Activated T-cell treated with anti-CD3 and anti-CD28 coated beads, Interleukin-2, amount 50 U/mL, for 48 hours (primary cell): ENCODE measurements around the gene VAT1.
"Not testable (repeated sequence)": the region's sequence is repeated elsewhere in the genome, so short reads cannot be mapped to it uniquely, and the experiment has no call there.

Source experiments
- DNase-seq, 2 experiments: peaks; one replicate each; pipeline ENCODE4 v3.0.0-alpha.2; 2020

Gene VAT1

GRCh38 chr17:43003542-43004172 is 18.5 kb downstream of the VAT1 start:
- DNase-seq, result peak in 1 of 2 experiments; percentile 44

DNA sequence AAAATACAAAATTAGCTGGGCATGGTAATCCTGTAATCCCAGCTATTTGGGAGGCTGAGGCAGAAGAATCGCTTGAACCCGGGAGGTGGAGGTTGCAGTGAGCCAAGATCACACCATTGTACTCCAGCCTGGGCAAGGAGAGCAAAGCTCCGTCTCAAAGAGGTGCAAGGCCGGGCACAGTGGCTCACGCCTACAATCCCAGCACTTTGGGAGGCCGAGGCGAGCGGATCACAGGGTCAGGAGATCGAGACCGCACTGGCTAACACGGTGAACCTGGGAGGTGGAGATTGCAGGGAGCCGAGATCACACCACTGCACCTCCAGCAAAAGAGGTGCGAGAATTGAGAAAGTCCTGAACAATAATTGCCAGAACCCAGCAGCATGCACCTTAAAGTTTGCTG is 21.3 kb downstream of the VAT1 start:
- not testable (repeated sequence) for DNase-seq

DNA sequence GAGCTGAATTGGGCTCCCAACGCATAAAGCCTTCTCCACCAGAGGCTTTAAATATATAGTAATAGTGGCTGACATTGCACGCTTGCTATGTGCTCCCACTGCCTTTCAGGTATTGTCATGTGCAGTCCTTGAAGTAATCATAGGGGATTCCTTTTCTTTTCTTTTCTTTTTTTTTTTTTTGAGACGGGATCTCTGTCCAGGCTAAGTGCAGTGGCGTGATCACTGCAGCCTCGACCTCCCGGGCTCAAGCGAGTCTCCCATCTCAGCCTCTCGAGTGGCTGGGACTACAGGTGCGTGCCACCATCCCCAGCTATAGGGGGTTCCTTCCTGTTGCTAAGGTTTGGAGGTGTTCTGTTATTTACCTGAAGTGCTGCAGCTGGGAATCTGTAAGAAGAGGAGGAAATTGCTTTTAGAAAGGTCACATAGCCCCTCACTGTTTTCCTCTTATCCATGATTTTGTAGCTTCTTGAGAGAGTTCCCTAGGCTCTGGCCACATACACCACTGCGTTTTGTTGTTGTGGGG is 23.1 kb downstream of the VAT1 start:
- no peak for DNase-seq

DNA sequence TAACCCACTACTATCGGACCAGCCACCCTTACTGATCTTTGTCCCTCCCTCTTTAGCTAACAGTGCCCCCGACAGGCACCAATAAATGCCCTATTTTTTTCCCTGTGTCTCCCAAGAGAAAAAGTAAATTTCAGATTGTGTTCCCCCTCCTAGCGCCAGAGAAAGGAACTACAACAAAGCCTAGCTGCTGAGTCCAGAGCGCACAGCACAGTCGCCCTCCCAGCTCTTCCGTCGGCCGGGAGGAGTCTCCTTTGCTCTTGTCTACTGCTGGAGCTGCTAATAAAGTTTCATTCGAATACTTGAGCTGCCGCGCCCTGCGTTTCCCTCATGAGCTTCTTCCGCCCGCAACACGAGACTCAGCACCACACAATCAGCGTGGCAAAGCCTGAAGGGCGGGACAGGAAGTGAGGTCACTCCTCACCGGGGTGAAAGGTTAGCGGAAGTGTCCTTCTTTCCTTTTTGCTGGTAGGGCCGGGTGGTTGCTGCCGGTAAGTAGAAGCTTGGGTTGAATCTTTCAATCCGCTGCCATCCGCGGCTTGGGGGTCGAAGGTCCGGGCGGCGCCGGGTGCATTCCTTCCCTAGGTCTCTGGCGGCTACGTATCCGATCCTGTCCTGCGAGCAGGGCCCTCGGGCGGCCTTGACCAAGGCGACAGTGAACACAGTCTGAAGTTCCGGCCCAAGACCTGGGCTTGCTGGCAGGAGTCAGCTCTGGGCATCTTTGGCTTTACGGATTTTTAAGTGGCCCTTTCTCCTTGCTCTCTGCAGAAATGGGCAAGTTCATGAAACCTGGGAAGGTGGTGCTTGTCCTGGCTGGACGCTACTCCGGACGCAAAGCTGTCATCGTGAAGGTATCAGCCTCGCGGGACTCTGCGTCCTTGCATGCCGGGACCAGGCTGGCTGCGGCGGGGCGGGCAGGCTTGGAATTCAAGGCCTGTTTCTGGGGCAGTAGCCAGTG is 23.9 kb downstream of the VAT1 start, which contains the start of gene RPL27:
RPL27 (plus strand) TSS at position 436 of the 955 bp plus-strand sequence; CDS start at position 768, 332 bp downstream.
- peak; percentile 97 for DNase-seq

DNA sequence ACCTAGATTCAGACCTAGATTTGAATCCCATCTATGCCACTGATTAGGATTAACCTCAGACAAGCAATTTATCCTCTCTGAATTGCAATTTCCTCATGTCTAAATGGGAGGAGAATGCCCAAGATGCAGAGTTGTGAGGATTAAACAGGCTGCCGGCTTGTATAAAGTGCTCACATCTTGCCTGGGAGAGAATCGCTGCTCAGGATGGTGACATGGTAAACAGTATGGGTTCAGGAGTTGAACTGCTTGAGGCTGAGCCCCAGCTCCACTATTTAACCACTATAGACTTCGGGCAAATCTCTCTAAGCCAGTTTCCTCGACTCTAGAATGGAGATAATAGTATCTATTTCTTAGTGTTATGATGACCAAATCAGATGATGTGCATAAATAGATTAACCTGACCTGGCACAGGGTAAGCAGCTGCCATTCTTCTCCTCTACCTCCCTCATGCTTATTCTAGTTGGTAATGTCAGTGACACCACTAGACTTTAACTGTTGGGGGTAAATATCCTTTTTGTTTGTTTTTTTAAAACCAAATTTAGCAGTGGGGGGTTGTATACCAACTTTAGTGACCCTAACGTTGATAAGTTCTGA is 24.7 kb downstream of the VAT1 start:
- no peak for DNase-seq

DNA sequence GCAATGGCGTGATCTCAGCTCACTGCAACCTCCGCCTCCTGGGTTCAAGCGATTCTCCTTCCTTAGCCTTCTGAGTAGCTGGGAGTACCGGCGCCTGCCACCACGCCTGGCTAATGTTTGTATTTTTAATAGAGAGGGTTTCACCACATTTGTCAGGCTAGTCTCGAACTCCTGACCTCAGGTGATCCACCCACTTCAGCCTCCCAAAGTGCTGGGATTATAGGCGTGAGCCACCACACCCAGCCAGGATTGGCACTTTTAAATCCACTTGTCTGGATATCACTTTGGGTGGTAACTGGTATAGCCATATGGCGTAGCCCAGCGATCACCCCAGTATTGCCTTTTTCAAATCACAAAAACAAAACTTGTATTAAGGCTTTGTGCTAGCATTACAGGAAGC is 28.3 kb downstream of the VAT1 start:
- DNase-seq, result not testable (repeated sequence)

DNA sequence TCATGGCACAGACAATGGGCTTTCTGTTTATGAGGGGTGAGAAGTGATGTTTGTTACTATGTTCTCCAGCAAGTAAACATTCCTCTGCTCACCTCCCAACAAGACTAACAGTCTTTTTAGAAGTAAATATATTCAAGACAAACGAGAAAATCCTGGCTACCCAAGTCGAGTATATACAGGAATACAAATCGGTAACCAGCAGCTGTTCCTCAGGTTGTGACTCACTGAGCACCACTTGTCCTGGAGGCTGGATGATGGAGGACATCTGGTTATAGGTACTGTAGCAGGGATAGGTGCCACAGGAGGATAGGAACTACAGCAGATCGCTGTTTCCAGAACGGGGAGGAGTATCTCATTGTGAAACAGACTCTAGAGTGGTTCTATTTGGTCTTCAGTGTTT is 29.3 kb downstream of the VAT1 start:
- DNase-seq, result no peak

GRCh38 chr17:42991471-42991870 is 30.7 kb downstream of the VAT1 start:
- DNase-seq, result no peak

DNA sequence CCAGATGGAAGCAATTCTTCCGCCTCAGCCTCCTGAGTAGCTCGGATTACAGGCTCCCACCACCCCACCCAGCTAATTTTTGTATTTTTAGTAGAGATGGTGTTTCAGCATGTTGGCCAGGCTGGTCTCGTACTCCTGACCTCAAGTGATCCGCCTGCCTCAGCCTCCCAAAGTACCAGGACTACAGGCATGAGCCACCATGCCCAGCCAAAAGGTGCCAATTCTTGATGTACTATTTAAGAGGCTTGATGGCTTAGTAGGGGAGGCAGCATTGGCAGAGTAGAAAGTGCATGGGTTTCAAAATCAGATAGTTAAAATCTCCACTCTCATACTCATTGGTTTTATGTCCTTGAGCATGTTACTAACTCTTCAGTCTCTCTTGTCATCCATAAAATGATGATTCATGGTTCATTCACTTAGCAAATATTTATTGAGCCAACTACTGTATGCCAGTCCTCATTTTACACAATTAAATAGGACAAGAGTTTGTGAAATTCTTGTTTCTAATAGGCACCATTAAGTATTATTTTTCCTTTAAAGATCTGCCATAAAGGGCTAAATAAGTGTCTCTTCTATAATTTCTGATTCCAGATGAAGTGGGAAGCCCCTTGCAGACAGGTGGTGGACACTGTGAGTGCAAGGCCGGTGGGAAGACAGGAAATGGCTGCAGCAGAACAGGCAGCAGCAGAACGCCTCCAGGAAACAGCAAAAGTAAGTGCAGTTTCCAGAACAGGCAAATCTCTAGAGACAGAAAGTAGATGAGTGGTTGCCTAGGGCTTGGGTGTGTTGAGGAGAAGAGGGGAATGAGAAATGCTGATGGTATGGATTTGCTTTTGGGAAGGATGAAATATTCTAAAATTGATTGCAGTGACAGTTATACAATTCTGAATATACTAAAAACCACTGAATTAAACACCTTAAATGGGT is 32.2 kb downstream of the VAT1 start:
- no peak for DNase-seq

GRCh38 chr17:42989141-42989540 is 33.0 kb downstream of the VAT1 start:
- DNase-seq, result no peak

GRCh38 chr17:42985225-42985624 is 37.0 kb downstream of the VAT1 start:
- no peak for DNase-seq

GRCh38 chr17:42982266-42982665 is 39.9 kb downstream of the VAT1 start:
- DNase-seq, result no peak

GRCh38 chr17:42980766-42981397 is 41.3 kb downstream of the VAT1 start:
- peak; percentile 76 to 82 for DNase-seq

DNA sequence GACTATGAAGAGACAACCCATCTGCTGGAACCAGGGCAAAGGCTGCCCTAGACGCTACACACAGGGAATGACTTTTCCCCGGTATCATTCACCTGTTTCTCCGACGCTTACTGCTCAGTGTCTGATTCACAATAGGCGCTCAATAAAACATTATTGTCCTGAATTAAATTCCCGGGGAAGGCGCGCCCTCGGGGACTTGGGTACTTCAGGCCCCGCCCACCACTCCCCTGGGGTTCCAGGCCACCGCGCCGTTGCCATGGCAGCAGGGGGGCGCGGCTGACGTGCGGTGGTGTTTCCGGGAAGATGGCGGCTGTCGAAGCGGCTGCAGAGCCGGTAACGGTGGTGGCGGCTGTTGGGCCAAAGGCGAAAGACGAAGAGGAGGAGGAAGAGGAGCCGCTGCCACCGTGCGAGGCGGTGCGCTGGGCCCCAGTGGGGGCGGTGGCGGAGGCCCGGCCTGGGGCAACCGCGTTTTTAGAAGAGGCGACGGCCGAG is 41.9 kb downstream of the VAT1 start, which contains the start of gene RUNDC1:
RUNDC1 (plus strand) TSS at position 292 of the 492 bp plus-strand sequence; CDS start at position 304, 12 bp downstream.
- DNase-seq, result peak; percentile 93 to 95

DNA sequence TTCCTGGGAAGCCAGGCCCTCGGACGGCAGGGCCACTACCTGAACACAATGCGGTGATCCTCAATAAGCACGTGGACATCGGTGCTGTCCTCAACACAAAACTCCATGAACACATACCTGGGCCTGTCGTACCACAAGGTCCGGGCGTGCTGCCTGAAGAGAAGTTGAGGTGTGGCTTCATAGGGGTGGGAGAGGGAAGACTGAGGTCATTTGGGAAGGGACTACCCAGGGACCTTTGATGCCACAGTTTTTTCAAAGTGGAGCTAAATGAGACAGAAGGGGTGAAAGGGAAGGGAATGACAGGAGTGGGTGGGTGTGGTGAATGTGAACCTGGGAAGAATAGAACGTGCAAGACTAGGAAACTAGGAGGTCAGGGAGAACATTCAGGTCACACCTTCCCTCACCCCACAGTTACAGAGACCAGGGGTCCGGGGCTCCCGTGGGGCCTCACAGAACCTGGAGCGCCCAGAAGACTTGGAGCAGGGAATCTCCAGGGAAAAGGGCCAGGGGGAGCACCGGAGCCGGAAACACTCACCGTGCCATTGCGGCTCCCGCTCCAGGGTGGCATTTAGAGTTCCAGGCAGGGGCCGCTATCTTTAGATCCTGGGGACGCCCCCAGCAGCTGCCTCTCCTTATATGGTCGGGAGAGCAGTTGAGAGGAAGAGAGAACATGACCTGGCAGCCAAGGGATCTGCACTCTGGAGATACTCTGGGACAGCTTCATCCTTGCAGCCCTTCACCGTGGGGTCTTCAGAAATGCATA is 42.5 kb downstream of the VAT1 start, which contains the start of gene PTGES3L:
PTGES3L (minus strand) TSS at position 570 of the 763 bp plus-strand sequence; CDS start at position 543, 27 bp downstream.
- DNase-seq, result no peak

DNA sequence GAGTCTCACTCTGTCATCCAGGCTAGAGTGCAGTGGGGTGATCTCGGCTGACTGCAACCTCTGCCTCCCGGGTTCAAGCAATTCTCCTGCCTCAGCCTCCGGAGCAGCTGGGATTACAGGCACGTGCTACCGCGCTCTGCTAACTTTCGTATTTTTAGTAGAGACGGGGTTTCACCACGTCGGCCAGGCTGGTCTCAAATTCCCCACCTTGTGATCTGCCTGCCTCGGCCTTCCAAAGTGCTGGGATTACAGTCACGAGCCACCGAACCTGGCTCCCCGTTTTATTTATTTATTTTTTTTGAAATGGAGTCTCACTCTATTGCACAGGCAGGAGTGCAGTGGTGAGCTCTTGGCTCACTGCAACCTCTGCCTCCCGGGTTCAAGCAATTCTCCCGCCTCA is 46.5 kb downstream of the VAT1 start:
- DNase-seq, result not testable (repeated sequence)

DNA sequence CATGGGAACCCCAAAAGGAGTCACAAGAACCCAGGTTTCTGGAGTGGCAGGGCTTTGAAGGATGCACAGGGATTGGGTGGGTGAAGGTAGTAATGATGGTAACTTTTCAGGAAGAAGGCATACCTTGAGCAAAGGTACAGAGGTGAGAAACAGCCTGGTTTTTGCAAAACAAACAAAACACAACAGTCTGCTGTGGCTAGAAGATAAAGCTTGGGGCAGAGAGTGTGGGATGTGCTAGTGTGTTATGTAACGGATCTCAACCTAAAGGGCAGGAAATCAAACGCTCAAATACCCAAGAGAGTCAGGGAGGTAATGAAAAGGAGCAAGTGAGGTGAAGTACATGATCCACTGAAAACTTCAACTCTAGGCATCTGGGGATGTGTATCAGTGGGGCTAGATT is 46.9 kb downstream of the VAT1 start:
- DNase-seq, result no peak

DNA sequence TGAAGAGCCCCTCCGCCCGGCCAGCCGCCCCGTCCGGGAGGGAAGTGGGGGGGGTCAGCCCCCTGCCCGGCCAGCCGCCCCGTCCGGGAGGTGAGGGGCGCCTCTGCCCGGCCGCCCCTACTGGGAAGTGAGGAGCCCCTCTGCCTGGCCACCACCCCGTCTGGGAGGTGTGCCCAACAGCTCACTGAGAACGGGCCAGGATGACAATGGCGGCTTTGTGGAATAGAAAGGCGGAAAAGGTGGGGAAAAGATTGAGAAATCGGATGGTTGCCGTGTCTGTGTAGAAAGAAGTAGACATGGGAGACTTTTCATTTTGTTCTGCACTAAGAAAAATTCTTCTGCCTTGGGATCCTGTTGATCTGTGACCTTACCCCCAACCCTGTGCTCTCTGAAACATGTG is 48.9 kb downstream of the VAT1 start:
- not testable (repeated sequence) for DNase-seq

GRCh38 chr17:42971589-42971988 is 50.6 kb downstream of the VAT1 start:
- no peak for DNase-seq

GRCh38 chr17:42969001-42969581 is 53.1 kb downstream of the VAT1 start:
- DNase-seq, result no peak
